Measurements from ENCODE around the gene BRSK2.
A peak's percentile ranks its signal among the peaks of the same experiment; 100 is the strongest.

Gene BRSK2

DNA sequence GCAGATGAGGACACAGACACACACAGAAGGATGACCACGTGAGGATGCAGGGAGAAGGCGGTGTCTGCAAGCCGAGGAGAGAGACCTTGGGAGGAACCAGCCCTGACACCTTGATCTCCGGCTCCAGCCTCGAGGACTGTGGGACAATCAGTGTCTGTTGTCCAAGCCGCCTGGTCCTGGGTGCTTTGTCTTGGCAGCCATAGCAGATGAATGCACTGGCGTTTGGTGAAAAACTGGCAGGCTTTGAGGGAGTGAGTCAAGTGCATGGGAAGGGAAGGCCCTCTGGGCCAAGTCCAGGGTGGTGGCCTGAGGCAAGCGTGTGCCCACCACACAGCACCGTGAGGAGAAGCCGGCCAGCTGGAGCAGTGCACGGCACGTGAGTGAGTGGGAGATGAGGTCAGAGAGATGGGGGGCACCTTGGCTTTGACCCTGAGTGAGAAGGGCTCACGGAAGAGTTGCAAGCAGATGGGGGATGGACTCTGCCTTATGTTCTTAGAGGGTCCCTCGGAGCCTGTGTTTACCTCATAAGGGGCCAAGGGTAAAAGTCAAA, 12.4 kb upstream of the BRSK2 start:
- DNase-seq: no peak

GRCh38 chr11:1381793-1382425, 7.8 kb upstream of the BRSK2 start:
- DNase-seq: no peak

DNA sequence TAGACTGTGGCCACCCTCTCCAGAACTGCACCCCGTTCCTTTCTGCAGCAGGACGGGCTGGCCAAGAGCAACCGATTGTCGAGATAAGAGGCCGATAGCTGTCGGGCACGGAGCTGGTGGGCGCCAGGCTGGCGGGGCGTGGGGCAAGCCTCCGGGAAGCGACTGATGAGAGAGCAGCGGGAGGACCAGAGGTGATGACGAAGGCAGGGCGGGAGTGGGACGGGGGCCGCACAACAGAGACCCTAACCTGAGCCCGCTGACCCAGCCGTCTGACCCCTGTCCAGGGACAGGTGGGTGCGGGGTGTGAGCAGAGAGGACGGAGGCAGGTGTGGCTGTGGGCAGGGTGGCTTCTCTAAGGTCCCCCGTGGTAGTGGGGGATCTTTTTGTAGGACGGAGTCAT, 7.3 kb upstream of the BRSK2 start:
- DNase-seq: no peak

DNA sequence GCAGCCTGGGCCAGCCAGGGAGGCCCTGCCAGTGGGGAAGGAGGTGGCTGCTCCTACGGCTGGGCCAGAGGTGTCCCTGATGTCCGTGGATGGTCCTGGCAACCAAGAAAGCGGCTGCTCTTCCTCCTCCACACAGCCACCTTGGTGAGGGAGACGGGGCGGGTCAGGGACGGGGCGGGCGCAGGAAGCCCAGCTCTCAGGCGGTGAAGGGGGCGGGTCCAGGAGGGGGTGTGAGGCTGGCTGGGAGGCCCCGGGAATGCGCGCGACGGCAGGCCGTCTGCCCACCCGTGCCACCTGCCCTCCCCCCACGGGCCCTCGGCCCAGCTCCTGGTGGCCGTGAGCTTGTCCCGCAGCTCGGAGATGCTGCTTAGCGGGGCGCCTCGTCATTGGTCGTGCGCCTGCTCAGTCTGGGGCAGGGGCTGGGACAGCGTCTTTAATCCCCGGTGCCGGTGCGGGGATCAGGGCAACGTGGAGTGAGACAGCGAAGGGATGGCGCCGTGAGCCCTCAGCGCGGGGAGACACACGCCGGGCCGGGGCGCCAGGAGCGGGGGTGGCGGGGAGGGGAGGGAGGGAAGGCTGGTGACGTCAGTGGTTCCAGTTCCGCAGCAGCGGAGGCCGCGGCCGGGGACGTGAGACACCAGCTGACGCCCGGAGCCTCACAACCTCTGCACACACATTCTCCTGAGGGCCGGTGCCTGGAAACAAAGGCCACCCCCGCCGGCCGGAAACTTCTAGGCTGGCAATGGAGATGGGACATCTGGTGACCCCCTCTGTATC, 6.7 kb upstream of the BRSK2 start:
- peak; percentile 65 for DNase-seq

DNA sequence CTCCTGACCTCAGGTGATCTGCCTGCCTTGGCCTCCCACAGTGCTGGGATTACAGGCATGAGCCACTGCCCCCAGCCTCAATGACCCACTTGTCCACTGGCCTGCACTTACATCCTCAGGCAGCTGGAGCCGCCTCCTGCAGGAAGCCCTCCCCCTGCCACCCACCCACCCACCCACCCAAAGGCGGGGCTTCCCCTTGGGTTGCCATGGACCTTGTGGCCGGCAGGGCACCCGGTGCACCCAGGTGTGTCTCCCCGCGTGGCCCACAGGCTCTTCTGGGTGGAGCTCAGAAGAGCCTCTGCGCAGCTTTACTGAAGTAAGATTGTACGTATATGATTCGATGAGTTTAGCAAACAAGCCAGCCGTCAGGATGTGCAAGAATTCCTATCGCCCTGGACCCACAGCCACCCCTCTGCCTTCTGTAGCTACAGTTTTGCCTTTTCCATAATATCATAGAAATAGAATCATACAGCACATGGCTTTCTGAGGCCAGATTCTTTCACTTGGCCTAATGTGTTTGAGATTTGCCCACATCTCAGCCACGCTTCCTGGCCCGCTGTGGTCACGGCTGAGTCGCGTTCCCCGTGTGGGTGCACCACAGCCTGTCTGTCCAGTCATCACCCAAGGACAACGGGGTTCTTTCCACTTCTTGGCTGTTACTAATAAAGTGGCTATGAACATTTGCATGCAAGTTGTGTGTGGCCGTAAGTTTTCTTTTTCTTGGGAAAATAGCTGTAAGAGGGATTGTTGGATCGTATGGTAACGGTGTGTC, 5.3 kb upstream of the BRSK2 start:
- no peak for DNase-seq

GRCh38 chr11:1387521-1387920, 2.2 kb upstream of the BRSK2 start:
- DNase-seq: no peak

DNA sequence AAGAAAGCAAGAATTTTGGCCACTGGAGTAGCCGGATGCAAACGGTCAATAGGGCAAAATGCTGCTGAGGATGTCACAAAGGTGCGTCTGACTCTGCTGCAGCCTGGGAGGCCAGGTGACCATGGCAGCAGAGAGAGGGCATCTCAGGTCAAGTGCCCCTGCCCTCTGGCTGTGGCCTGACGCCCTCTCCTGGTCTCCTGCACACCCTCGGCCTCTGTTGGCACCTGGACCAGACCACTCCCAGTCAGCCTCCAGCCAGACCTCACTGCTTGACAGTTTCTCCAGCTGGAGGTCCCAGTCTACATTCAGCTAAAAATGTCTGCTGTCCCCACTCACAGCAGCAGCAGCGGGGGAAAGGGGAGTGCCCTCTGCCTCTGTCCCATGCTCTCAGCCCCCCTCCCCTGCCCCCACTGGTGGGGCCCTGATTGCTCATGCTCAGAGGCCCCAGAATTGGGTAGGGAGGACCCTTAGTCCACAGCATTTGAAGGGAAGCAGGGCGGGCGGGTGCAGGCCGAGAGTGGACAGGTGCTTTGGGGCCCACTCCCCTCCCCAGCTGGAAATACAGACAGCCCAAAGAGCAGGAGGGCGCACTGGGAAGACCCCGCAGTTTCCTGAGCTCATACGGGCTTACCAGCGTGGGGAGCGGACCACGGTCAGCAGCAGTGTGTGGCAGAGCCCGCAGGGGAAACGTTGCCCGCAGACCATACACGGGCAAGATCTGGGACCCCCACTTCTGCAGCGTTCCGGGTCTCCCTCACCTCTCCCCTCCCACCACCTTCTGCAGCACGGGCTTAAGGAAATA, 1.6 kb upstream of the BRSK2 start:
- no peak for DNase-seq

GRCh38 chr11:1388763-1389102, 1.0 kb upstream of the BRSK2 start:
- no peak for DNase-seq

DNA sequence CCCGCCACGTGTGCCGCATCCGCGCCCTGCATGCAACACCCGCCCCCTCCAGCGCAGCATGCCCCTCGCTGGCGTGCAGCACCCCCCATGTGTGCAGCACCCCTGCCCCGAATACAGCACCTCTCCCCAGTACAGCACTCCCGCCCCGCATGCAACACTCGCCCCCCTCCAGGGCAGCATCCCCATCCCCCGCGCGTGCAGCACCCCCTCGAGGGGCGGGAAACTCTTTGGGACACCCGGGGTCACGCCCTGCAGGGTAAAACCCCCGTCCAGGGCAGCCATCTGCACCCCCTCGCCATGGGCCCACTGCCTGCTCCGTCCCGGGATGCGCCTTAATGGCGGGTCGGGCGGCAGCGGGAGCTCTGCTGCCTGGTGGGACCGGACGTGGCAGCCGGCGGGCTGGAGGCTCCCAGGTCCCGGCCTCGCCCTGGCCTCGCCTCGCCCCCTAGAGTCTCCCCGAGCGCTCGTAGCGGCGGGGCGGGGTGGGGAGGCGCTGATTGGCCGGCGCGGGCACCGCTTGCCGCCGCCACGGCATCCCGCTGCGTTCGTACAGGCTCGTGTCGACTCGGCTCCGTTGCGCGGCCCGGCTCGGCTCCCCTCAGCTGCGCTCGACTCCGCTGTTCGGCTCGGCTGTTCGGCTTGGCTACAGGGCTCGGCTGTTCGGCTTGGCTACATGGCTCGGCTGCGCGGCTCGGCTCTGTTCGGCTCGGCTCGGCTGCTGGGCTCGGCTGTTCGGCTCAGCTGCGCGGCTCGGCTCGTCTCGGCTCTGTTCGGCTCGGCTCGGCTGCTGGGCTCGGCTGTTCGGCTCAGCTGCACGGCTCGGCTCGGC, 417 bp upstream of the BRSK2 start:
- peak; percentile 95 for DNase-seq

GRCh38 chr11:1390569-1391164, 933 bp downstream of the BRSK2 start:
- no peak for DNase-seq

GRCh38 chr11:1391165-1392075, 1.7 kb downstream of the BRSK2 start:
- no peak for DNase-seq

- no peak for DNase-seq
Measured at GRCh38 chr11:1392111-1392510, 2.4 kb downstream of the BRSK2 start.

DNA sequence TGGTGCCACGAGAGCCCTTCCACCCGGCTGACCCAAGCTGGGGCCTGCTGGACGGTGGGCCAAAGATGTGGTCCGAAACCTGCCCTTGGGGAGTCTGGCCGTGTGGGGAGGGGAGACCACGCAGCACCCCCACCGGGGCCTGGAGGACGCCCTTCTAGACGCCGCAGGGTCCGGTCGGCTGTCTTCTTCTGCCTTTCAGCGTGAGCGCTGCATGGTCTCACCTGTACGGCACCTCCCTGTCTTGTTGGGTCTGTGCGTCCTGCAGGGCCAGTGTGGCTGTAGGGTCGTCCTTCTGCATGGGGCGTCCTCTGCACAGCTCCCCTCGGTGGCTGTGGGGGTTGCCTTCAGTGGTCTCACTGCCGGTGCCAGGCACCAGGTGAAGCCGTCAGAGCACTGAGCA, 2.8 kb downstream of the BRSK2 start:
- no peak for DNase-seq

GRCh38 chr11:1393038-1393710, 3.4 kb downstream of the BRSK2 start:
- no peak for DNase-seq

DNA sequence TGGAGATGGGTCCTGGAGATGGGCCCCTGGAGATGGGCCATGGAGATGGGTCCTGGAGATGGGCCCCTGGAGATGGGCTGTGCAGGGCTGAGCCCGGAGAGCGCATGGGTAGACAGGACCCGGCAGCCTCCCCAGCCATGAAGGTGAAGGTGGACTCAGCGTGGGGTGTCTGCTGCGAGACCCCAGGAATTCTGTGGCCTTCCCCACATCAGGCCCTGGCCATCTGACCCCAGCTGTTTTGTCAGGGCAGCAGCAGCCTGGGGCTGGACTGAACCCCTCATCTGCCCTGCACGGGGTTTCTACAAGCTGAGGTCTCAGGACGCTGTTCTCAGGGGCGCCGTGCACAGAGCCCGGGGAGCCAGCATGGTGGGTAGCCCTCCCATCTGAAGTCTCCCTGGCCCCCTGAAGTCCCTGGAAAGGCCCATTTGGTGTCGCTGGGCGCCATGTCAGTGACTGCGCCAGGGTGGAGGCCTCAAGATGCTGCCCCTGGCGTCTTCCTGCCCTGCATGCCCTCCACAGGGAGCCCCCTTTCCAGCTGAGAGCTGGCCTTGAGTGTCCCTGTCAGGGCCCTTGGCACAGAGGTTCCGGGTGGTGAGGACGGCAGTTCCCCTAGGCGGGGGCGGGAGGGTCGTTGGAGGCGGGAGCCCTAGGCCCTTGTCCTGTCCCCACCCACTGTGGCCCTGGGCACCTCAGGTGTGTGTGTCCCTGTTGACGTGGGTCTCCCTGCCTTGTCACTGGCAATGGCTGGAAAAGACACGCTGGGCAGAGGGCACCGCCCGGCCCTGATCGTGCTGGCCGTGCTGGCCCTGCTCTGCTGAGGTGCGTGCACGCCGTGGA, 5.4 kb downstream of the BRSK2 start:
- DNase-seq: no peak

GRCh38 chr11:1395773-1396374, 6.1 kb downstream of the BRSK2 start:
- no peak for DNase-seq

- no peak for DNase-seq
Measured at GRCh38 chr11:1396375-1396841, 6.7 kb downstream of the BRSK2 start.

DNA sequence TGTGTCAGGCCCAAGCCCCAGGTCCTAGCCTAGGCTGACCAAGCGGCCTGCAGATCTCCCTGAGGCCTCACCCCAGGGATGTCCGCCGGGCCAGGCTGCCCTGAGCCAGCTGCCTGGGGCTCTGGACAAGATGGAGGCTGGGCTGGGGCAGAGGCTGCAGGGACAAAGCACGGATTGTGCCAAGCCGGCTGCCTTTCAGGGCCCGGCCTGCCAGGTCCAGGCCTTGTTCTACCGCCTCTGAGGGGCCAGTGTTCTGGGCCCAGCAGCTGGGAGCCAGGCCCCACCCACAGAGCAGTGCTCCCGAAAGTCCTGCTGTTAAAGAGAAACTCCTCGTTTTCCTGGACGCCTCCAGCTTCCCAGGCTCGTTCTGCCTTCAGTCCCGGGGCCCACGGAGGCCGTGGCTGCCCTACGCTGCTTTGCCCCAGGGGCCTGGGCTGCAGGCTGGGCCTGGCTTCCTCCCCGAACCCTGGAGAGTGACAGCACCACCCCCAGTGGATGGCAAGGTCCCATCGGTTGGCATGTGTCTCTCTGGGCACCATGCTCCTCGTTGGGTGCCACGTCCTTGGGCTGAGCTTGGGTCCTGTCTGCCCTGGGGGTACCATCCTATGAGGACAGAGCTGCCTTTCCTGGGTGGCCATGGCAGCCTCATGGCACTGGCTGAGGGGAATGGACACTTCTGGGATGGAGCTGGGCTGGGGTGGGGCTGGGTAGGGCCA, 7.6 kb downstream of the BRSK2 start:
- DNase-seq: no peak
